ENCODE data around the gene EXOC8. TPM values are rescaled to one million over a fixed set of nuclear protein-coding genes. Genes with fewer than 3 reads are reported as not detected.

The EXOC8 gene
- total and polyA plus RNA-seq, 2 of the 8 experiments (the other 6 are each of a cell fraction or from before 2014, with no cell fraction given), result 2.0 to 9.8 TPM

DNA sequence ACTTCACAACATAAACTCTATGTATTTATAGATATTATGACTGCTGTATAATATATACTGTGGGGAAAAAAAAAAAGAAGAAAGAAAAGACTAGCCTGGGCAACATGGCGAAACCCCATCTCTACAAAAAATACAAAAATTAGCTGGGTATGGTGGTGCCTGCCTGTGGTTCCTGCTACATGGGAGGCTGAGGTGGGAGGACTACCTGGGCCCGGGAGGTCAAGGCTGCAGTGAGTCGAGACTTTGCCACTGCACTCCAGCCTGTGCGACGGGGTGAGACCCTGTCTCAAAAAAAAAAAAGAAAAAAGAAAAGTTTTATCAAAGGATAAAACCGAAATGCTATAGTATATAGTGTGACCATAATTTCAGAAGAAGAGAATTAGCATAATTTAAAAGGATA is 2.7 kb downstream of the EXOC8 start:
- Histone ChIP-seq H3K36me3 (ENCODE audit: control insufficient read depth in 2 of 4, insufficient read depth in 4 of 4, low read length in 3 of 4) (0 out of 8 replicates have a peak, but pooled peaks cover 0 to 3% (median 0%) of the 10 kb centered on the region in 4 experiments), H3K27me3 (replicated peaks in 1 of 4; ENCODE audit: control insufficient read depth in 3 of 4, extremely low read depth in 1 of 4, insufficient read depth in 3 of 4, low read length in 3 of 4) (no peaks in the 10 kb centered on the region), H3K4me2 (ENCODE audit: insufficient read depth in 1 of 2, low read depth in 2 of 2, low read length in 2 of 2) (peak overlapping the region; percentile 56 to 93; a peak in 3 of 4 replicates), H3K56ac (replicated peaks; ENCODE audit: insufficient read length, low read depth, low read length) (no peak overlapping the region), H4K5ac (ENCODE audit: insufficient read length, low read depth, low read length) (no peak overlapping the region), H2BK20ac (ENCODE audit: low read length) (no peak overlapping the region), H3K4me1 (replicated peaks in 1 of 4; ENCODE audit: control insufficient read depth in 3 of 4, insufficient read depth in 4 of 4, low read length in 3 of 4) (peaks cover 6 to 19% (median 8%) of the 10 kb centered on the region in 4 experiments), H3K18ac (ENCODE audit: extremely low read depth, low read length) (no peak overlapping the region), H3K4me3 (ENCODE audit: extremely low read depth in 1 of 4, insufficient read depth in 2 of 4, low read depth in 3 of 4, low read length in 4 of 4) (peak overlapping the region in 2 of 4 experiments; percentile 6 to 56; a peak in 3 of 8 replicates), H3K4ac (replicated peaks; ENCODE audit: insufficient read length, low read depth, low read length) (no peak overlapping the region), H3K79me2 (ENCODE audit: control insufficient read depth in 1 of 2, insufficient read depth in 2 of 2, low read length in 2 of 2) (peaks cover 13 to 58% of the 10 kb centered on the region in 2 experiments), H4K8ac (ENCODE audit: extremely low read depth, insufficient read depth, low read length) (no peak overlapping the region), H2AK5ac (ENCODE audit: low read depth, low read length) (no peak overlapping the region), H2AFZ (ENCODE audit: low read length) (no peak overlapping the region), H2BK5ac (ENCODE audit: low read depth, low read length) (no peak overlapping the region), H3K14ac (ENCODE audit: insufficient read length) (no peak overlapping the region), H3K23me2 (ENCODE audit: low read depth, low read length) (peaks cover 20% of the 10 kb centered on the region), H2BK12ac (ENCODE audit: low read depth, low read length) (no peak overlapping the region), H3K9me3 (ENCODE audit: insufficient read depth in 2 of 2, low read depth in 1 of 2, low read length in 1 of 2) (no peaks in the 10 kb centered on the region), H3K23ac (ENCODE audit: insufficient read length) (no peak overlapping the region), H4K20me1 (replicated peaks in 1 of 2; ENCODE audit: control insufficient read depth in 1 of 2, insufficient read depth in 2 of 2, low read length in 2 of 2) (peaks cover 5% of the 10 kb centered on the region in 2 experiments), H3K79me1 (ENCODE audit: low read depth, low read length) (peaks cover 8% of the 10 kb centered on the region; the same call in 1 of the 2 replicates), H4K91ac (replicated peaks; ENCODE audit: insufficient read length, low read length) (no peak overlapping the region), H3K9ac (replicated peaks in 1 of 4; ENCODE audit: extremely low read depth in 1 of 4, low read depth in 3 of 4, low read length in 3 of 4) (no peak overlapping the region), H2BK15ac (ENCODE audit: low read length) (no peak overlapping the region), H3K27ac (ENCODE audit: low read depth, low read length) (no peak overlapping the region), H2BK120ac (replicated peaks; ENCODE audit: low read depth, low read length) (no peak overlapping the region)
- CTCF ChIA-PET (ENCODE audit: partially characterized antibody), result interaction anchor here (1.2 kb wide), 1 partner anchor 18 kb away, joined by 4 read pairs; no protein-coding TSS in a partner anchor
- 96% methylated on average over 6 of the region's 6 CpGs; no CpG with 5 or more reads in 1 of the 2 experiments for whole genome bisulfite sequencing, 2 experiments (ENCODE audit: extremely low coverage in 1 of 2, insufficient coverage in 1 of 2, insufficient read length in 1 of 2, insufficient replicate concordance in 2 of 2, low coverage in 1 of 2, low lambda C conversion rate in 2 of 2, missing lambda C conversion rate in 1 of 2)
- POLR2A ChIA-PET (ENCODE audit: partially characterized antibody), result no interaction called here
- FAIRE-seq (no peak), DNase-seq (ENCODE audit: low read depth in 1 of 2, low spot score in 2 of 2) (no peak)
- TF ChIP-seq PHF8 (conservative IDR thresholded peaks at IDR 0.05; ENCODE audit: low read depth, low read length) (no peak), GABPA (IDR thresholded peaks at IDR 0.05; ENCODE audit: borderline replicate concordance, insufficient read depth, low read length) (no peak), GTF2F1 (IDR thresholded peaks at IDR 0.05; ENCODE audit: borderline replicate concordance, low read depth, low read length) (no peak), CHD2 (IDR thresholded peaks at IDR 0.05; ENCODE audit: low read length) (no peak), FOSL1 (IDR thresholded peaks at IDR 0.05; ENCODE audit: insufficient read depth, low read depth, low read length) (no peak), NRF1 (IDR thresholded peaks at IDR 0.05; ENCODE audit: low read depth, low read length) (no peak), CEBPB (IDR thresholded peaks at IDR 0.05; ENCODE audit: low read depth, low read length) (no peak), BACH1 (IDR thresholded peaks at IDR 0.05; ENCODE audit: low read length) (no peak)
- TF ChIP-seq, protein P1, sequence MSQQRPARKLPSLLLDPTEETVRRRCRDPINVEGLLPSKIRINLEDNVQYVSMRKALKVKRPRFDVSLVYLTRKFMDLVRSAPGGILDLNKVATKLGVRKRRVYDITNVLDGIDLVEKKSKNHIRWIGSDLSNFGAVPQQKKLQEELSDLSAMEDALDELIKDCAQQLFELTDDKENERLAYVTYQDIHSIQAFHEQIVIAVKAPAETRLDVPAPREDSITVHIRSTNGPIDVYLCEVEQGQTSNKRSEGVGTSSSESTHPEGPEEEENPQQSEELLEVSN (IDR thresholded peaks at IDR 0.05), result no peak
- TF ChIP-seq, protein P2, sequence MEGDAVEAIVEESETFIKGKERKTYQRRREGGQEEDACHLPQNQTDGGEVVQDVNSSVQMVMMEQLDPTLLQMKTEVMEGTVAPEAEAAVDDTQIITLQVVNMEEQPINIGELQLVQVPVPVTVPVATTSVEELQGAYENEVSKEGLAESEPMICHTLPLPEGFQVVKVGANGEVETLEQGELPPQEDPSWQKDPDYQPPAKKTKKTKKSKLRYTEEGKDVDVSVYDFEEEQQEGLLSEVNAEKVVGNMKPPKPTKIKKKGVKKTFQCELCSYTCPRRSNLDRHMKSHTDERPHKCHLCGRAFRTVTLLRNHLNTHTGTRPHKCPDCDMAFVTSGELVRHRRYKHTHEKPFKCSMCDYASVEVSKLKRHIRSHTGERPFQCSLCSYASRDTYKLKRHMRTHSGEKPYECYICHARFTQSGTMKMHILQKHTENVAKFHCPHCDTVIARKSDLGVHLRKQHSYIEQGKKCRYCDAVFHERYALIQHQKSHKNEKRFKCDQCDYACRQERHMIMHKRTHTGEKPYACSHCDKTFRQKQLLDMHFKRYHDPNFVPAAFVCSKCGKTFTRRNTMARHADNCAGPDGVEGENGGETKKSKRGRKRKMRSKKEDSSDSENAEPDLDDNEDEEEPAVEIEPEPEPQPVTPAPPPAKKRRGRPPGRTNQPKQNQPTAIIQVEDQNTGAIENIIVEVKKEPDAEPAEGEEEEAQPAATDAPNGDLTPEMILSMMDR (IDR thresholded peaks at IDR 0.05; ENCODE audit: control extremely low read depth in 1 of 3, insufficient read depth in 1 of 3, low read depth in 1 of 3, low read length in 3 of 3), result no peak
